ES-I3 (cell line): ENCODE data around the gene ORMDL3.

Experiments
- H3K36me3 ChIP-seq: 2 replicates; pipeline ENCODE4 v1.6.1; 2013; ENCODE audit warnings: mild to moderate bottlenecking, low read length, control low read depth, moderate library complexity; ENCODE audit not compliant: insufficient read depth
- H3K4me1 ChIP-seq: 2 replicates; pipeline ENCODE4 v1.6.1; 2013; ENCODE audit warnings: mild to moderate bottlenecking, control low read depth, low read length; ENCODE audit not compliant: insufficient read depth
- H3K9ac ChIP-seq: 2 replicates; pipeline ENCODE4 v1.6.1; 2013; ENCODE audit warnings: low read depth, mild to moderate bottlenecking, low read length, moderate library complexity
- H3K9me3 ChIP-seq: 2 replicates; pipeline ENCODE4 v1.6.1; 2013; ENCODE audit warnings: mild to moderate bottlenecking, low read length, moderate library complexity; ENCODE audit not compliant: control insufficient read depth, insufficient read depth

The ORMDL3 gene

DNA sequence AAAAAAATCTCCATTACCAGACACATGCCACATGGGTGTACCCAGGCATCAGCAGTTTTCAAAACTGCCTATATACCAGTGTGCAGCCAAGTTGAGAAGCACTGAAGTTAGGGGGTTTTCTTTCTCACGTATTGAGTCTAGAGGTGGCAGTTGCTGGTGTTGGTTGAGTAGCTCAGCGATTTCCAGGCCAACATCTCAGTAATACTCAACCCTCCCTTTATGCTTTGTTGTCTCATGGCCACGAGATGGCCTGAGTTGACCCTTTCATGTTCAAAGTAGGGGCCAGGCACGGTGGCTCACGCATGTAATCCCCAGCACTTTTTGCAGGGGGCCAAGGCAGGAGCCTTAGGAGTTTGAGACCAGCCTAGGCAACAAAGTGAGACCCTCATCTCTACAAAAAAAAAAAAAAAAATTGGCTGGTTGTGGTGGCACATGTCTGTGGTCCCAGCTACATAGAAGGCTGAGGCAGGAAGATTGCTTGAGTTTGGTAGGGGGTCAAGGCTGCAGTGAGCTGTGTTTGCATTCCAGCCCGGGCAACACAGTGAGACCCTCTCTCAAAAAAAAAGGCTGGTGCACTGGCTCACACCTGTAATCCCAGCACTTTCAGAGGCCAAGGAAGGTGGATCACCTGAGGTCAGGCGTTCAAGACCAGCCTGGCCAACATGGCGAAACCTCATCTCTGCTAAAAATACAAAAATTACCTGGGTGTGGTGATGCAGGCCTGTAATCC, 10.9 kb upstream of the ORMDL3 start:
- Histone ChIP-seq H3K9ac (no peak overlapping the region), H3K36me3 (no peaks in the 10 kb centered on the region), H3K4me1 (peaks cover 5% of the 10 kb centered on the region; the same call in 1 of the 2 replicates), H3K9me3 (no peaks in the 10 kb centered on the region)

DNA sequence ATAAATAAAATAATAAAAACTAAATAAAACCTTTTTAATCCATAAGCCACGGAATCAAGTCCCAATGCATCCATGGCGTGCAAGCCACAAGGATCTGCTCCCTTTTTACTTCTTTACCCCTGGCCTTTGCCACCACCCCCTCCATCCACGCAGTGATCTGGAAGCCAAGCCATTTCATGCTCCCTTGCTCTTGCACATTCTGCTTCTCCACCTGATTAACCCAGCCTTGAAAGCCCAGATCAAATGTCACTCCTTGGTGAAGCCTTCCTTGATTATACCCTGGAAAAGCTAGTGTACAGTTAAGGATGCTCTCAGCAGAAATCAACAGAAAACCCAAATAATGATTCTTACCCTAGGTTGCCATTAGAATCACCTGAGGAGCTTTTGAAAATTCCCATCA, 10.0 kb upstream of the ORMDL3 start:
- Histone ChIP-seq H3K36me3 (no peaks in the 10 kb centered on the region), H3K9ac (no peak overlapping the region), H3K4me1 (peaks cover 5% of the 10 kb centered on the region; the same call in 1 of the 2 replicates), H3K9me3 (no peaks in the 10 kb centered on the region)

DNA sequence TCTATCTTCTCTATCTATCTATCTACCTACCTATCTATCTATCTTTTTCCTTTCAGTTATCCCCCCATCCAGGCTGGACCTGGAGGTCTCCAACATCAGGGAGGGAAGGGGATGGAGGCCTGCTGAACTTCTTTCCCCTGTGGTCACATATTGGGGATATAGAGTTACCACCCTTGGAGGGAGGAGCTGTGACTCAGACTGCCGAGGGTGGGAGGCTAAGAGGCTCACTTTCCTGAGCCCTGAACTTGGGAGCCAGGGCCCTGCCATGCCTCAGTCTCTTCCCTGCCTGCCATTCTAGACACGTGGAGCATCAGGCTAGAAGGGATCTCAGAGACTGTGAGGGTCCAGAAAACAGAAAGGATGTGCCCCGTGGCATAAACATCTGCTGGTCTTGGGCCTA, 8.5 kb upstream of the ORMDL3 start:
- Histone ChIP-seq H3K36me3 (no peaks in the 10 kb centered on the region), H3K4me1 (peaks cover 5% of the 10 kb centered on the region; the same call in 1 of the 2 replicates), H3K9me3 (no peaks in the 10 kb centered on the region), H3K9ac (no peak overlapping the region)

DNA sequence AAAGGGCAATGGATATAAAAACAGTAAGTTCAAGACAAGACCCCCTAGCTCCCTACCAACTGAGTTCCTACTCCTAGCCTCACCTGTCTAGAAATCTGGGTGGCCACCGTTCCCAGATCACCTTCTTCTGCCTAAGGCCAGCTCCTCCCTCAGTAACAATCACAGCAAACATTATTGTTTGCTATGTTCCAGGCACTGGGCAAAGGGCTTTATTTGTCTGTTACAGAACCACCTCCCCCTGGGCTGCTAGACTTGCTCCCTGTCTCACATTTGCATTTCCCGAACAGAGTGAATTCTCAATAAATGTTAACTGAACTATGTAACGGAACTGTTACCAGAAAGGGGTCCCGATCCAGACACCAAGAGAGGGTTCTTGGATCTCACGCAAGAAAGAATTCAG, 6.9 kb upstream of the ORMDL3 start:
- H3K4me1 ChIP-seq = peaks cover 5% of the 10 kb centered on the region; the same call in 1 of the 2 replicates
- no peaks in the 10 kb centered on the region for H3K9me3 ChIP-seq
- no peak overlapping the region for H3K9ac ChIP-seq
- no peaks in the 10 kb centered on the region for H3K36me3 ChIP-seq

DNA sequence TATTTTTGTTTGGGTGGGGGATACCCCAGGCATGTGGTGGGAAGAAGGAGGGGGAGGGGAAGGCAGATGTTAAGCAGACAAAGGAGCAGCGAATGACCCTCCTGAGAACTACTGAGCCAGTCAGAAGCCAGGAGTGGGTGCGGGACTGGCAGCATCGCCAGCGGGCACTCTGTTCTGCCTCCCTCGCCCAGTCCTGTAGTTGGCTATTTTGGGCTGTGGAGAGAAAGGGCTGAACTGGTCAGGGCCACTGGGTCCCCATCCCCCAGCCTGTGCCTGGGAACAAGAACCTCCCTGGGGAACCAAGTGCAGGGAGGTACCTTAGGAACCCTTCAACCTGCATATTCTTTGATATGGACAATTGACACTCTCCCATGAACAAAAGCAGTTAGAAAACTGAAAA, 6.5 kb upstream of the ORMDL3 start:
- no peak overlapping the region for H3K9ac ChIP-seq
- H3K9me3 ChIP-seq = no peaks in the 10 kb centered on the region
- H3K36me3 ChIP-seq = no peaks in the 10 kb centered on the region
- H3K4me1 ChIP-seq = peaks cover 5% of the 10 kb centered on the region; the same call in 1 of the 2 replicates

DNA sequence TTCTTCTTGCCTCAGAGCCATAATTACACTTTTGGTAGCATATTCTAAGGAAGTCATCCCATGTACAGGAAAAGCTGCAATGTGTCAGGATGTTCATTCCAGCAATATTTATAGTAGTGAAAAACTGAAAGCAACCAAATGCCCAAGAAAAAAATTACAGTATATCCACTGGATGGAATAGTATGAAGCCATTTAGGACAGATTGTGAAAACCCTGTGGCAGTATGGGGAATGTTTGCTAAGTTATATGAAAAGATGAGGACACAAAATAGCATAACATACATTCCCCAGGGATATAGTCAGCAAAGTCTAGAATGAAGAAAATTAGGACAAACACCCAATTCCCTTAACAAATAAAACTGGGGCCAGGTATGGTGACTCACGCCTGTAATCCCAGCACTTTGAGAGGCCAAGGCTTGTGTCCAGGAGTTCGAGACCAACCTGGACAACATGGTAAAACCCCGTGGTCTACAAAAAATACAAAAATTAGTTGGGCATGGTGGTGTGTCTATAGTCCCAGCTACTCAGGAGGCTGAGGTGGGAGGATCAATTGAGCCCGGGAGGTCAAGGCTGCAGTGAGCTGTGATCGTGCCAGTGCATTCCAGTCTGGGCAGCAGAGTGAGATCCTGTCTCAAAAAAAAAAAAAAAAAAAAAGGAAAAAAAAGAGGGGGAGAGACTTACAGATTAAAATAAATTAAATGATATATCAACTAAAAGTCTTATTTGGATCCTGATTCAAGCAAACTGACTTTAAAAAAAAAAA, 2.4 kb upstream of the ORMDL3 start:
- H3K4me1 ChIP-seq = peaks cover 5% of the 10 kb centered on the region
- no peak overlapping the region for H3K9ac ChIP-seq

DNA sequence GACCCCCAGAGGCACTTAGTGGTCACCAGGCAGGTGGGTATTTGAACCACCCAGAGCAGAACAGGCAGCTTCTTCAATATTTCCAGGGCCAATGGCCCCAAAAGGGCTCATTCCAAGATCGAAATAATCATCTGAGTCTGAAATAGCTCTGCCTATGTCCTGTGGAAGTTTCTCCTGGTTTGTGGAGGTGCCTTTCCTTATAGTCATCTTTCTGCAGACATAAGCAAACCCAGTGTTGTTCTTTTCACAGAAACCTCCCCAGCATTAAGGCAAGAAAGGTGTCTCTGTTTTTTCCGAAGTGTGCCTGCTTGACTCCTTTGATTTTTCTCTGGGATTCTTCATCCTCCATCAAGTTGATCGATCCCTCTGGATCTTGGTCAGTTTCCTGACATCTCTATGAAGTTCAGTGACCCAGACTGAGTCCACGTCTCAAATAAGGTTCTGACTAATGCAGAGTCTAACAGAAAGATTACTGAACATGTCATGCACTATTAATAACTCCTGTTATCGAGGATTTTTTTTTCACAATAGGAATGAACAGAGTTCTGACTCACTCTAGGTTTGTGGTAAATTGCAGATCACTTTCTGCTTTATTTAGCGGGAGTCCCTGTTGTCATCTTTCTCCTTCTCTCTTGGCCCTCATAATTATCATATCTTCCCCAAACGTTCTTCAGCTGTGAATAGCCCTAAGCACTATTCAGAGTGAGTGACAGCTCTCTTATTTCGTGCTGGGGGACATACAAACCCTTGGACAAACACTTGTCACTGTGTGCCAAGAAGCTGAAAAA, 1.7 kb upstream of the ORMDL3 start:
- H3K4me1 ChIP-seq = peaks cover under 1% of the 10 kb centered on the region
- H3K36me3 ChIP-seq = no peaks in the 10 kb centered on the region
- H3K9ac ChIP-seq = no peak overlapping the region

More for the DNA sequence above, 2.4 kb upstream of the ORMDL3 start:
- Histone ChIP-seq H3K9me3 (no peaks in the 10 kb centered on the region), H3K36me3 (no peaks in the 10 kb centered on the region)

DNA sequence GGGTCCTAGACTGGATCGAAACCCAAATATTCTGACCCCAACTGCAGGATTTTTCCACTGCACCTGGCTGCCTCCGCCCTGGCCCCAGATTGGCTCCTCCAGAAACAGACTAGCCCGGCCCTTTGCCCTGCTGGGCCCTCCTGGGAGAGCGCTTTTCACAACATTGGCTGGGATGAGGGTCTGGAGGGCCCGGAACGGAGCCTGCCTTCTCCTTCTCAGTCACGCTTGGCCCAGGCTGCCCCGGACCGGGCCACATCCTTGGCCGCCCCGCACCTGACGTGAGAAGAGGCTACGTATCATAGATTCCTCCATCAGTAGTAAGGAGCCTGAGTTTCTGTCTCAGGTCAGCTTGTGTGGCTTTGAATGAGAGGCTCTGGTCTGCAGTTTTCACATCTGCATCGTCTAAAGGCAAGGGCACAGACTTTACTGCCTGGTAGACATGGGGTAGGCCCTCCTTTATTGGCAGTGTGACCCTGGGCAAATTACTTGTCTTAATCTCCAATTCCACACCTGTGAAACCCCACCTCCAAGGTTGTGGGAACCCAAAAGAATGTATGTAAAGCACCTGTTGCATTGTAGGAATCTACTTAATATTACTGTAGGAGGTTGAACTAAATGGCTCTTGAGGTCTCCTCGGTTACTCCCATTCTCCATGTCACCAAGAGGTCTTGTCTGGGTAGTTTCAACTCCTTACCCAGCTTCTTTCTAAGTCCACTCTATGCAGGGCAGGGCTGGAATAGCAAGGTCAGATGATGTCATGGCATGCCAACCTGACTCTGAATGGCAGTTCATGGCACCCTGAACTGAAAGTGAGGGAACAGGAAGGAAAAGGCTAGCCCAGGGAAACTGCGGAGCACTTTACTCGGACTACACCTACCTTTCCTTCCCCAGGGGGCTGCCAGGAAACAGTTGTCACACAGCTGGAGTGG, 792 bp upstream of the ORMDL3 start:
- no peaks in the 10 kb centered on the region for H3K9me3 ChIP-seq

More for the DNA sequence above, 1.7 kb upstream of the ORMDL3 start:
- H3K9me3 ChIP-seq = no peaks in the 10 kb centered on the region

DNA sequence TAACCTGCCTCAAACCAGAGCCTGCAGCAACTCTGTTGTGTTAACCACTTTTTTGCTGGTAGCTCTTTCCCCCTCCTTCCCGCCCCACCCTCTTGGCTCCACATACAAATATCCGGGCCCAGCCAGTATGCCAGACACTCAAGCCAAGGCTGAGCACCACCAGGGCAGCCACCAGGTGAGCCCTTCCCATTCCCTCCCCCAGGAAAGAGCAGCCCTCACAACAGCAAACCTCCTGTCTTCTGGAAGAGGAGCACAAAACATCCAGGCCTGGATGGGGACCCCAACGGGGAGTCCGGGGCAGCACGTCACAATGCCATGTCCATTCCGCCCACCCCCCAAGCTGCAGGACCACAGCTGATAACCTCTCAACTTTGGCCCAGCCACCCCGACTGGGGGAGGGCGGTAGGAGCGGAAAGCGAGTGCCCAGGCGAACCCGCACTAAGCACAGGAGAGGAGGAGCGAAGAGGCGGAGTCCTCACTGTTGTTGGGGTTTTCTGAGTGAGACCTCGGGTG, 757 bp downstream of the ORMDL3 start:
- Histone ChIP-seq H3K9me3 (no peaks in the 10 kb centered on the region), H3K36me3 (peaks cover 6% of the 10 kb centered on the region), H3K9ac (peak overlapping the region; percentile 74; the same call in 1 of the 2 replicates), H3K4me1 (no peaks in the 10 kb centered on the region; the same call in none of the 2 replicates)

More for the DNA sequence above, 792 bp upstream of the ORMDL3 start:
- Histone ChIP-seq H3K9ac (peak overlapping the region; percentile 74), H3K36me3 (peaks cover 3% of the 10 kb centered on the region; the same call in 1 of the 2 replicates), H3K4me1 (no peaks in the 10 kb centered on the region; the same call in none of the 2 replicates)

DNA sequence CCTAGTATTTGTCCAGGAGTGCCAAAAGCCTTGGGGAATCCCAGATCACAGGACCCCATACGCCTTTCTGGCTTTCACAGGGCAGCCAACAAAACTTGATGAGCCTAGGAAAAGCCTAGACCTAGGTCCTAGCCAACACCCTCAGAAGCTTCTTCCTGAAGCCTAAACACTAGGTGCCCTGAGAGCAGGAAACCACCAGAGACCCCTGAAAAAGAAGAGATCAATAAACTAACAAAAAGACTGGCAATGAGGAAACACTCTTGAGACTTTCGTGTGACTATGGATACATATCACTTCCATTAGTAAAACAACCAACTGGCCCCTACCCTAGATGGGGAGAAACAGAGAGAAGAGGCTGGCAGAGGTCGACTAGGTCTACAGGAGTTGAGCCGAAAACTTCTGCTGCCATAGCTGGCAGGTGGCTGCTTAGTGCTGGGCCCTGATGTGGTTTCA, 1.2 kb downstream of the ORMDL3 start:
- Histone ChIP-seq H3K9ac (peak overlapping the region; percentile 74; the same call in 1 of the 2 replicates), H3K9me3 (no peaks in the 10 kb centered on the region), H3K36me3 (peaks cover 6% of the 10 kb centered on the region), H3K4me1 (no peaks in the 10 kb centered on the region; the same call in none of the 2 replicates)

DNA sequence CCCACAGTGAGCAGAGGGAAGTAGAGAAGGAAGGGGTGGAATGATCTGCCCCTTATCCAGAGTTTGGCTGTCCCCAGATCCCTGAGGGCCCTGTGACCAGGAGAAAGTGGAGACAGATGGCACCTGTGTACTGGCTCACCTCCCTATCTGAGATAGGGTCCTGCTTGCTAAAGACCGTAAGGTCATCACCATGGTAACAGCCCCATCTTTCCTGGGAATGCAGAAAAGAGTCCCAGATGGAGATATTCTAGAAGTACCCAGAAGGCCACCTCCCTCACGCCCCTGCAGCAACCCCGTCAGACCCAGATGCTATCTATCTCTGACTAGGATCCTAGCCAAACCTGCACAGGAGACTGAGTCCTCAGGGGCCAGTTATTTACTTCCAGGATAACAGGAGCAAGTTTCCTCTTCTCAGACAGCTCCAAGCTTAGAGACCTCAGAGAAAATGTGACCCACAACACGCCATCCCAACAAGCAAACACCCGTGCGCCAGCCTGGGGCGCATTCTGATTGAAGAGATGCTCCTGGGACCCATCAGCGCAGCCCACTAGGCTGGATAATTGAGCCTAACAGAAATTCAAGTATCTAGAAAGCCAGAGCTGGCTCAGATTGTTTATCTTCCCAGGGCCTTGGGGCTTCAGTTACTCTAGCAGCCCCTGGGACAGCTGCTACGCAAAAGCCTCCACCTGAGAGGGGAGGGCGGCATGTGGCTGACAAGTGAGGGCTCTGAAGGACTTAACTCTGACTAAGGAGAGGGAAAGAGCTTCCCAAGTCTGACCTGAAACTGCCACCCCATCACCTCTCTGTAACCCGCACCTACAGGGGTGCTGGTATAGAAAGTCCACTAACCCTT, 1.9 kb downstream of the ORMDL3 start:
- no peak overlapping the region for H3K9ac ChIP-seq
- H3K4me1 ChIP-seq = no peaks in the 10 kb centered on the region; the same call in none of the 2 replicates
- no peaks in the 10 kb centered on the region for H3K9me3 ChIP-seq
- peaks cover 6% of the 10 kb centered on the region for H3K36me3 ChIP-seq

DNA sequence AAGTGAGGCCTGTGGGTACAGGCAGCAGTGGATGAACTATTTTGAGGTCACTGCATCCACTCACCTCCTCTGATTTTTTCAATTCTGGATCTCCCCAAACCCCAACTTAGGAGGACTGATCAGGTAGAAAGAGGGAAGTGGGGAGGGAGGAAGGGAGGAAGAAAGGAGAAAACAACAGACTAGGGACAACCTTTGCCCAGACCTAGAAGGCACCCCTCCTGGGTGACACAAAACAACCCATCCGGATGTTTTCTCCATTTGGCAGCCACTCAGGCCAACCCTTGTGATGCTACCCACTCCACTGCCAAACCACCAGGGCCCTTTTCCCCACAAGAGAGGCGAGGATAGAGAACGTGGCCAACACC, 2.7 kb downstream of the ORMDL3 start:
- Histone ChIP-seq H3K9ac (no peak overlapping the region), H3K36me3 (peaks cover 6% of the 10 kb centered on the region), H3K4me1 (no peaks in the 10 kb centered on the region; the same call in none of the 2 replicates), H3K9me3 (no peaks in the 10 kb centered on the region)
